Measurements from ENCODE around the gene CLSTN2. TPM values are rescaled to one million over a fixed set of nuclear protein-coding genes. Genes with fewer than 3 reads are reported as not detected.

The CLSTN2 gene
- total and polyA plus RNA-seq, 2 of the 13 experiments (the other 11 are each of a cell fraction or from before 2014, with no cell fraction given): not detected

DNA sequence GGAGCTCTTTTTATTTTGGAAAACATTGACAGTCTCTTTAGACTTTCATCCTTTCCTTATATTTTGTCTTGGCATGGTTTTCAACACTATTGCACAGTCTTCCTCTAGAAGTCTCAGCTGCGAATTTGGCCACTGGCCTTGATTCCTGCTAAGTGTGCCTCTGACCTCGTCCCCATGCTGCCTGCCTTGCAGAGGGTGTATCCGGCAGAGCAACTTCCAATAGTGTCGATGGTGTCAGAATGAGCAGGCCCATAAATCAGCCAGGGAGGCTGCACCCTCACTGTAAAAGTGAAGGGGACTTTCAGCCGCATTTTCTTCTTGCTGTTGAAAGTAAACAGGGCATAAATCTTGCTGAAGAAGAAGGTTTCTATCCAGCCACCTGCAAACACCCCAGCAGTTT is 406.2 kb downstream of the CLSTN2 start (continued):
- TF ChIP-seq ZSCAN25 (CRISPR knock-in tag; IDR thresholded peaks at IDR 0.05) (no peak), ZNF512B (CRISPR knock-in tag; IDR thresholded peaks at IDR 0.05; ENCODE audit: borderline replicate concordance) (no peak), ZNF33B (CRISPR knock-in tag; IDR thresholded peaks at IDR 0.05) (no peak), AGO1 (IDR thresholded peaks at IDR 0.05; ENCODE audit: low read depth, low read length, poor library complexity, severe bottlenecking) (no peak), ZSCAN31 (CRISPR knock-in tag; IDR thresholded peaks at IDR 0.05; ENCODE audit: low read depth) (no peak), ASH2L (IDR thresholded peaks at IDR 0.05; ENCODE audit: insufficient read length, low read depth, low read length) (no peak)
- TF ChIP-seq, protein P1, sequence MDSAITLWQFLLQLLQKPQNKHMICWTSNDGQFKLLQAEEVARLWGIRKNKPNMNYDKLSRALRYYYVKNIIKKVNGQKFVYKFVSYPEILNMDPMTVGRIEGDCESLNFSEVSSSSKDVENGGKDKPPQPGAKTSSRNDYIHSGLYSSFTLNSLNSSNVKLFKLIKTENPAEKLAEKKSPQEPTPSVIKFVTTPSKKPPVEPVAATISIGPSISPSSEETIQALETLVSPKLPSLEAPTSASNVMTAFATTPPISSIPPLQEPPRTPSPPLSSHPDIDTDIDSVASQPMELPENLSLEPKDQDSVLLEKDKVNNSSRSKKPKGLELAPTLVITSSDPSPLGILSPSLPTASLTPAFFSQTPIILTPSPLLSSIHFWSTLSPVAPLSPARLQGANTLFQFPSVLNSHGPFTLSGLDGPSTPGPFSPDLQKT (CRISPR knock-in tag; IDR thresholded peaks at IDR 0.05; ENCODE audit: borderline replicate concordance): no peak
- TF ChIP-seq, protein P2, sequence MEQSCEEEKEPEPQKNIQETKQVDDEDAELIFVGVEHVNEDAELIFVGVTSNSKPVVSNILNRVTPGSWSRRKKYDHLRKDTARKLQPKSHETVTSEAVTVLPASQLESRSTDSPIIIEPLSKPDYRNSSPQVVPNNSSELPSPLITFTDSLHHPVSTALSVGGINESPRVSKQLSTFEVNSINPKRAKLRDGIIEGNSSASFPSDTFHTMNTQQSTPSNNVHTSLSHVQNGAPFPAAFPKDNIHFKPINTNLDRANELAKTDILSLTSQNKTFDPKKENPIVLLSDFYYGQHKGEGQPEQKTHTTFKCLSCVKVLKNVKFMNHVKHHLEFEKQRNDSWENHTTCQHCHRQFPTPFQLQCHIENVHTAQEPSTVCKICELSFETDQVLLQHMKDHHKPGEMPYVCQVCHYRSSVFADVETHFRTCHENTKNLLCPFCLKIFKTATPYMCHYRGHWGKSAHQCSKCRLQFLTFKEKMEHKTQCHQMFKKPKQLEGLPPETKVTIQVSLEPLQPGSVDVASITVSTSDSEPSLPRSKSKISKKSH (CRISPR knock-in tag; IDR thresholded peaks at IDR 0.05; ENCODE audit: borderline replicate concordance): no peak
- TF ChIP-seq, protein P3, sequence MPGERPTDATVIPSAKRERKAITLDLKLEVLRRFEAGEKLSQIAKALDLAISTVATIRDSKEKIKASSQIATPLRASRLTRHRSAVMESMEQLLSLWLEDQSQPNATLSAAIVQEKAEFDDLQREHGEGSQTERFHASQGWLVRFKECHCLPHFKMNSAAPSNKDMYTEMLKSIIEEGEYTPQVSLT (CRISPR knock-in tag; IDR thresholded peaks at IDR 0.05; ENCODE audit: borderline replicate concordance, low read depth): no peak
